Keratinocyte (primary cell): ENCODE results near the gene FERMT3. TPM values are rescaled to one million over a fixed set of nuclear protein-coding genes. Genes with fewer than 3 reads are reported as not detected.

Source experiments
- DNase-seq: peaks from one replicate; pipeline ENCODE4 v3.0.0-alpha.2; 2011; ENCODE audit warnings: low read depth, missing footprints, low spot score
- FAIRE-seq: peaks from 2 replicates; lab custom pipeline; 2011; peaks lifted over from hg19 to GRCh38; lab: Jason Lieb, UNC
- H2AFZ ChIP-seq: 2 replicates; pipeline ENCODE4 v1.6.0; 2012; ENCODE audit warnings: low read length, control low read depth, inconsistent platforms; ENCODE audit not compliant: control insufficient read depth
- H3K27ac ChIP-seq: 2 replicates; pipeline ENCODE4 v1.5.1; 2011; ENCODE audit warnings: low read length; ENCODE audit not compliant: control insufficient read depth, insufficient read depth
- H3K27me3 ChIP-seq: 3 replicates; pipeline ENCODE4 v1.6.0; 2011; ENCODE audit warnings: low read length; ENCODE audit not compliant: control insufficient read depth, insufficient read depth; ENCODE audit errors: extremely low read depth
- H3K36me3 ChIP-seq, 2 experiments: 2 replicates in 1 of 2; 3 replicates in 1 of 2; pipeline ENCODE4 v1.5.1; 2011; ENCODE audit warnings: low read length in 2 of 2, mild to moderate bottlenecking in 1 of 2; ENCODE audit not compliant: control insufficient read depth in 2 of 2, insufficient read depth in 2 of 2; ENCODE audit errors: extremely low read depth in 1 of 2
- H3K4me1 ChIP-seq: 3 replicates; pipeline ENCODE4 v1.5.1; 2011; ENCODE audit warnings: low read length; ENCODE audit not compliant: control insufficient read depth, insufficient read depth; ENCODE audit errors: extremely low read depth
- H3K4me2 ChIP-seq: 3 replicates; pipeline ENCODE4 v1.6.0; 2011; ENCODE audit warnings: low read depth, low read length; ENCODE audit not compliant: control insufficient read depth, insufficient read depth; ENCODE audit errors: extremely low read depth
- H3K4me3 ChIP-seq, 3 experiments: fragments of 200-600 bp in 1 of 3; sonication (generic) in 1 of 3; 2 replicates in 2 of 3; 3 replicates in 1 of 3; pipeline ENCODE4 v1.5.1; 2011 to 2016; ENCODE audit warnings: low read length in 3 of 3, mild to moderate bottlenecking in 3 of 3, control low read depth in 2 of 3, inconsistent platforms in 1 of 3, low read depth in 1 of 3, mixed read lengths in 1 of 3, mixed run types in 1 of 3, moderate library complexity in 1 of 3; ENCODE audit not compliant: control insufficient read depth in 2 of 3, insufficient read depth in 2 of 3; ENCODE audit errors: extremely low read depth in 1 of 3
- H3K79me2 ChIP-seq: 2 replicates; pipeline ENCODE4 v1.6.0; 2012; ENCODE audit warnings: low read length; ENCODE audit not compliant: control insufficient read depth, insufficient read depth
- H3K9ac ChIP-seq: 3 replicates; pipeline ENCODE4 v1.6.0; 2011; ENCODE audit warnings: low read length; ENCODE audit not compliant: control insufficient read depth, insufficient read depth; ENCODE audit errors: extremely low read depth
- H3K9me1 ChIP-seq: 3 replicates; pipeline ENCODE4 v1.6.0; 2011; ENCODE audit warnings: low read length; ENCODE audit not compliant: control insufficient read depth, insufficient read depth; ENCODE audit errors: extremely low read depth
- H3K9me3 ChIP-seq: 2 replicates; pipeline ENCODE4 v1.5.1; 2012; ENCODE audit warnings: low read depth, low read length; ENCODE audit not compliant: control insufficient read depth
- H4K20me1 ChIP-seq: 3 replicates; pipeline ENCODE4 v1.6.0; 2011; ENCODE audit warnings: low read length; ENCODE audit not compliant: control insufficient read depth, insufficient read depth; ENCODE audit errors: extremely low read depth
- CTCF ChIP-seq, 3 experiments: IDR thresholded peaks in 1 of 3; conservative IDR thresholded peaks in 1 of 3; optimal IDR thresholded peaks in 1 of 3; 2 replicates in 2 of 3; 3 replicates in 1 of 3; pipeline versions ENCODE3 to v1.5.1; 2011; ENCODE audit warnings: low read length in 3 of 3, mild to moderate bottlenecking in 3 of 3, moderate library complexity in 2 of 3, control low read depth in 1 of 3, inconsistent platforms in 1 of 3; ENCODE audit not compliant: insufficient read depth in 2 of 3; ENCODE audit errors: extremely low read depth in 1 of 3
- EZH2 ChIP-seq: IDR thresholded peaks from one replicate; pipeline ENCODE4 v1.6.1; 2012; ENCODE audit warnings: inconsistent platforms, mild to moderate bottlenecking, low read length, moderate library complexity
- dilution Hi-C: fragments of 300-500 bp; cut with MboI; formaldehyde crosslinking; loops from one replicate; pipeline ENCODE4 v1.7.0; 2020; ENCODE audit warnings: low sequenced_read_pairs; ENCODE audit not compliant: extremely low pct_ligation_motif_present
- polyA plus RNA-seq, 5 experiments: library from polyadenylated mRNA; depleted of rRNA in 3 of 5; stranded (reverse) in 3 of 5; stranded (forward) in 1 of 5; unstranded in 1 of 5; fragments of >200 nt; gene quantifications; 1 replicate in 1 of 5; 2 replicates in 3 of 5; 3 replicates in 1 of 5; pipeline versions ENCODE4 v1.2.1 to v1.2.3, GENCODE V29; 2011 to 2012; ENCODE audit warnings: missing spikeins in 2 of 5, low read depth in 1 of 5, low replicate concordance in 1 of 5

FERMT3 gene
- polyA plus RNA-seq, 1 donor (not counting 4 experiments of a cell fraction or from before 2014, with no cell fraction given), result 0.98 TPM

GRCh38 chr11:64226507-64227051 is 20.1 kb downstream of the FERMT3 start:
- Histone ChIP-seq H3K27ac (peak overlapping the region; percentile 58), H4K20me1 (no peaks in the 10 kb centered on the region), H3K9me3 (no peaks in the 10 kb centered on the region), H2AFZ (peak overlapping the region; percentile 49), H3K9me1 (no peaks in the 10 kb centered on the region), H3K4me3 (peak overlapping the region; percentile 83 to 89 (median 88)), H3K9ac (peak overlapping the region; percentile 85), H3K27me3 (no peaks in the 10 kb centered on the region), H3K79me2 (peaks cover 18% of the 10 kb centered on the region), H3K36me3 (peaks cover 3 to 5% of the 10 kb centered on the region in 2 experiments), H3K4me1 (peaks cover 41% of the 10 kb centered on the region), H3K4me2 (peak overlapping the region; percentile 95)
- dilution Hi-C loops, result no loop called here
- FAIRE-seq (no peak), DNase-seq (no peak)
- no peak for TF ChIP-seq CTCF (optimal IDR thresholded peaks at IDR 0.05 in 1 of 3, IDR thresholded peaks at IDR 0.05 in 1 of 3, conservative IDR thresholded peaks at IDR 0.05 in 1 of 3; ENCODE audit: extremely low read depth in 1 of 3, insufficient read depth in 2 of 3, low read length in 3 of 3)

- Histone ChIP-seq H3K9me1 (no peaks in the 10 kb centered on the region), H2AFZ (no peak overlapping the region), H3K9ac (peak overlapping the region; percentile 85), H3K79me2 (peaks cover 18% of the 10 kb centered on the region), H3K4me1 (peaks cover 47% of the 10 kb centered on the region), H3K4me2 (peak overlapping the region; percentile 95), H3K4me3 (peak overlapping the region; percentile 83 to 89 (median 88)), H4K20me1 (no peaks in the 10 kb centered on the region), H3K27ac (no peak overlapping the region), H3K9me3 (no peaks in the 10 kb centered on the region), H3K36me3 (peaks cover 3 to 5% of the 10 kb centered on the region in 2 experiments), H3K27me3 (no peaks in the 10 kb centered on the region)
- dilution Hi-C loops, result no loop called here
- DNase-seq (no peak), FAIRE-seq (peak; percentile 62)
- TF ChIP-seq CTCF (optimal IDR thresholded peaks at IDR 0.05 in 1 of 3, IDR thresholded peaks at IDR 0.05 in 1 of 3, conservative IDR thresholded peaks at IDR 0.05 in 1 of 3; ENCODE audit: extremely low read depth in 1 of 3, insufficient read depth in 2 of 3, low read length in 3 of 3) (no peak), EZH2 (no peak)
Observed at GRCh38 chr11:64227405-64227956, 21.0 kb downstream of the FERMT3 start.
